ENCODE data around the gene ADA. TPM values are rescaled to one million over a fixed set of nuclear protein-coding genes. Genes with fewer than 3 reads are reported as not detected.

Gene ADA
- total RNA-seq, 1 donor: 15.9 TPM

DNA sequence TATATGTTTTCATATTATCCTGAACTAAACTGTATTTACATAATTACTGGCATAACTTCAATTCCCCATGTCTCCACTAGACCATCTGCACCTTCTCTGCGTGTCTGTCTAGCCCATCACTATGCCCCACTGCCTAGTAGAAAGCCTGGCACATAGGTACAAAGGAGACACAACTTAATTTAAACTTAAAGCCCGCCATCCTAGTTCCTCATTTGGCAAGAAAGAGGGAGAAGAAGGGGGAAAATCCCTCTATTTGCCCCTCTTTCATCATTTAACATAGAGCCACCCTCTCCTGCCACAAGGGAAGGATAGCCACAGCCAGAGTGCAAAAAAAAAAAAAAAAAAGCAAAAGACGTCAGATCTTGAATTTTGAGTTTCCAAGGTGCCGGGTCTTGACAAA lies 67.3 kb downstream of the ADA start:
- TF ChIP-seq, protein P1, sequence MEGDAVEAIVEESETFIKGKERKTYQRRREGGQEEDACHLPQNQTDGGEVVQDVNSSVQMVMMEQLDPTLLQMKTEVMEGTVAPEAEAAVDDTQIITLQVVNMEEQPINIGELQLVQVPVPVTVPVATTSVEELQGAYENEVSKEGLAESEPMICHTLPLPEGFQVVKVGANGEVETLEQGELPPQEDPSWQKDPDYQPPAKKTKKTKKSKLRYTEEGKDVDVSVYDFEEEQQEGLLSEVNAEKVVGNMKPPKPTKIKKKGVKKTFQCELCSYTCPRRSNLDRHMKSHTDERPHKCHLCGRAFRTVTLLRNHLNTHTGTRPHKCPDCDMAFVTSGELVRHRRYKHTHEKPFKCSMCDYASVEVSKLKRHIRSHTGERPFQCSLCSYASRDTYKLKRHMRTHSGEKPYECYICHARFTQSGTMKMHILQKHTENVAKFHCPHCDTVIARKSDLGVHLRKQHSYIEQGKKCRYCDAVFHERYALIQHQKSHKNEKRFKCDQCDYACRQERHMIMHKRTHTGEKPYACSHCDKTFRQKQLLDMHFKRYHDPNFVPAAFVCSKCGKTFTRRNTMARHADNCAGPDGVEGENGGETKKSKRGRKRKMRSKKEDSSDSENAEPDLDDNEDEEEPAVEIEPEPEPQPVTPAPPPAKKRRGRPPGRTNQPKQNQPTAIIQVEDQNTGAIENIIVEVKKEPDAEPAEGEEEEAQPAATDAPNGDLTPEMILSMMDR (IDR thresholded peaks at IDR 0.05; ENCODE audit: extremely low read depth, low read depth, low read length): no peak
- H3K79me2 ChIP-seq (ENCODE audit: insufficient read depth, low read length): peaks cover 53% of the 10 kb centered on the region
- H3K36me3 ChIP-seq (ENCODE audit: insufficient read depth, low read length): no peaks in the 10 kb centered on the region
- no peaks in the 10 kb centered on the region for H4K20me1 ChIP-seq (ENCODE audit: insufficient read depth, low read length)
- peak overlapping the region; percentile 74 for H3K4me3 ChIP-seq (ENCODE audit: insufficient read depth, low read length)
- H3K27me3 ChIP-seq (ENCODE audit: insufficient read depth, low read length): no peaks in the 10 kb centered on the region
- H2AFZ ChIP-seq (ENCODE audit: low read length): no peak overlapping the region
- H3K9me3 ChIP-seq (ENCODE audit: low read depth, low read length): no peaks in the 10 kb centered on the region
- peaks cover 50% of the 10 kb centered on the region for H3K4me1 ChIP-seq (ENCODE audit: insufficient read depth, low read length)
- no peak overlapping the region for H3K27ac ChIP-seq (ENCODE audit: low read depth, low read length)
- DNase-seq (ENCODE audit: insufficient read length, low spot score, missing footprints): no peak
- H3K4me2 ChIP-seq (ENCODE audit: insufficient read depth, low read length): peak overlapping the region; percentile 93

DNA sequence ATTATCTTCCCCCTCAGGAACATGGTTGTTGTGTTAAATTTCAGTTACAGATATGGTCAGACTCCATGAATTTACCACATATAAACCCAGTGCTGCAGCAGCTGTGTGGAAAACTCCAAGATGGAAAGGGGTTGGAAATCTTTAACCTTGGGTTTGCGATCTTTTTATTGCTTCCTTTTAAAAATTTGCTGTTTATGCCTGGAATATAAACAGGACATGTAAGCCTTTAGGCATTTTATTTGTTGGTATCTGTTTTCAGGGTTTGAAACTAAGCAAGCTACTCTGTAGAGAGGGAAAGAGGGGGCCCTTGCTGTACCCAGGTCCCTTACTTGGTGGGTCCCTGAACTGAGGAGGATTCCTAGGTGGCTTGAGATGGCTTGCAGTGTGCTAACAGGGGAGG lies 68.3 kb downstream of the ADA start:
- Histone ChIP-seq H3K4me3 (ENCODE audit: insufficient read depth, low read length) (peak overlapping the region; percentile 74), H3K79me2 (ENCODE audit: insufficient read depth, low read length) (peaks cover 53% of the 10 kb centered on the region), H2AFZ (ENCODE audit: low read length) (no peak overlapping the region), H3K36me3 (ENCODE audit: insufficient read depth, low read length) (no peaks in the 10 kb centered on the region), H4K20me1 (ENCODE audit: insufficient read depth, low read length) (no peaks in the 10 kb centered on the region), H3K4me2 (ENCODE audit: insufficient read depth, low read length) (peak overlapping the region; percentile 93), H3K9me3 (ENCODE audit: low read depth, low read length) (no peaks in the 10 kb centered on the region), H3K27ac (ENCODE audit: low read depth, low read length) (peak overlapping the region; percentile 94), H3K4me1 (ENCODE audit: insufficient read depth, low read length) (peaks cover 51% of the 10 kb centered on the region), H3K27me3 (ENCODE audit: insufficient read depth, low read length) (no peaks in the 10 kb centered on the region)
- TF ChIP-seq, protein P1 (IDR thresholded peaks at IDR 0.05; ENCODE audit: extremely low read depth, low read depth, low read length): no peak
- no peak for DNase-seq (ENCODE audit: insufficient read length, low spot score, missing footprints)

DNA sequence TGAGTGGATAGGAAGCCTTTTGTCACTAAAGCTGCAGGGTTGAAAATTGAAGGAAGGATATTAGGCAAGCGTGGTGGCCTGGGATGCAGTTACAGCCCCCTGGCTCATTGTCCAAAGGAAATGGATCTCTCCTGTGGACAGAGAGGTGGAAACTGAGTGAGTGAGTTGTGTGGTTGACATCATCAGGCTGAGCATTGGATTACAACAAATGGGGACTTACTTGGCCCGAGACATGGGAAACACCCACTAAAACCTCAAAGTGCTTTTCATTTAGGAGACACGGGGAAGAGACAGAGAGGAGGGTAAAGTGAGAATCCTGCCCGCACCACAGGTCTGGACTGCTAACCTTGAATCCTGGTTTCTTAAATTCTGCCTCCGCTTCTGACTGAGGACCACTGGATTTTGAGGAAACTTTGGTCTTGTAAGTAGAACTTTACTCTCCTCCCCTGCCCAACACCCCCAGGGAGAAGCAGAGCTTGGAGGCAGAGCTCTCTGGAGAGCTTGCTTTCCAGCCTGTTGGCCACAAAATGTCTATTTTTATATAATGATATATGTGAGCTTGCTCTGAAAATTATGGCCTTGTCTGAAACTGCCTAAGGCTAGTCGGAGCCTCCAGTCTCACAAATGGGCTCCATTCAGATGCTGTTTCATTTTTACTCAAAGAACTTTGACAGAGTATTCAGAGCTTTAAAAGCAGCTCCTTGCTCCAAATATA lies 69.0 kb downstream of the ADA start, which contains the start of gene PKIG:
Gene PKIG (plus strand): TSS at position 269 of the 715 bp plus-strand sequence. CDS start 31,978 bp downstream, outside the sequence.
- Histone ChIP-seq H3K27me3 (ENCODE audit: insufficient read depth, low read length) (no peaks in the 10 kb centered on the region), H3K36me3 (ENCODE audit: insufficient read depth, low read length) (no peaks in the 10 kb centered on the region), H3K4me1 (ENCODE audit: insufficient read depth, low read length) (peaks cover 51% of the 10 kb centered on the region), H2AFZ (ENCODE audit: low read length) (peak within 1 kb of the TSS; percentile 67), H4K20me1 (ENCODE audit: insufficient read depth, low read length) (no peaks in the 10 kb centered on the region), H3K9me3 (ENCODE audit: low read depth, low read length) (no peaks in the 10 kb centered on the region), H3K4me3 (ENCODE audit: insufficient read depth, low read length) (peak within 1 kb of the TSS; percentile 74), H3K79me2 (ENCODE audit: insufficient read depth, low read length) (peaks cover 46% of the 10 kb centered on the region), H3K4me2 (ENCODE audit: insufficient read depth, low read length) (peak within 1 kb of the TSS; percentile 93), H3K27ac (ENCODE audit: low read depth, low read length) (peak within 1 kb of the TSS; percentile 94)
- TF ChIP-seq, protein P1 (IDR thresholded peaks at IDR 0.05; ENCODE audit: extremely low read depth, low read depth, low read length): no peak
- peak; percentile 84 for DNase-seq (ENCODE audit: insufficient read length, low spot score, missing footprints)

DNA sequence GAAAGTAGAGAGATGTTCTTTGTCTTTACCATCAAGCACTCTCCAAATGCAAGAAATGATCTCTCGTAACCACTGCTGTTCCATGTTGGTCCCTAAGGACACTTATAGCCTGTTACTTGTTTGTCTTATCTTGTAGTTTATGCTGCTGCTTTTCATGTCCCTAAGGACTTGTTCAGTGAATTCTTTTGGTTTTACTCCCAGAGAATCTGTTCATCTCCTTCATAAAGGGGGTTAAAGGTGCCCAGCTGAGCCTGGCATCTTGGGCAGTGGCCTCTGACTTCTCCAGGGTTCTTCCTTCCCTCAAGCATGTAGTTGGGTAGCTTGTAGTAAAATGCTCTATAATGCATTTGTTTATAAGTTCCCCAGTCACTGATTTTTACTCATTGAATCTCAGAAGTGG lies 70.0 kb downstream of the ADA start:
- peak overlapping the region; percentile 93 for H3K4me2 ChIP-seq (ENCODE audit: insufficient read depth, low read length)
- H3K27ac ChIP-seq (ENCODE audit: low read depth, low read length): peak overlapping the region; percentile 94
- peaks cover 46% of the 10 kb centered on the region for H3K4me1 ChIP-seq (ENCODE audit: insufficient read depth, low read length)
- H3K27me3 ChIP-seq (ENCODE audit: insufficient read depth, low read length): no peaks in the 10 kb centered on the region
- DNase-seq (ENCODE audit: insufficient read length, low spot score, missing footprints): peak; percentile 52
- no peaks in the 10 kb centered on the region for H3K9me3 ChIP-seq (ENCODE audit: low read depth, low read length)
- peak overlapping the region; percentile 4 for H3K4me3 ChIP-seq (ENCODE audit: insufficient read depth, low read length)
- H3K36me3 ChIP-seq (ENCODE audit: insufficient read depth, low read length): no peaks in the 10 kb centered on the region
- TF ChIP-seq, protein P1 (IDR thresholded peaks at IDR 0.05; ENCODE audit: extremely low read depth, low read depth, low read length): no peak
- H3K79me2 ChIP-seq (ENCODE audit: insufficient read depth, low read length): peaks cover 36% of the 10 kb centered on the region
- H4K20me1 ChIP-seq (ENCODE audit: insufficient read depth, low read length): no peaks in the 10 kb centered on the region
- no peak overlapping the region for H2AFZ ChIP-seq (ENCODE audit: low read length)
